T47D (cell line): ENCODE data around the gene DEDD.

Experiments
- DNase-seq, 2 experiments: peaks; one replicate each; pipeline versions ENCODE4 v3.0.0 to v3.0.0-alpha.2; 2011 to 2012; ENCODE audit warnings: low read depth in 1 of 2, low spot score in 1 of 2
- JUND ChIP-seq: IDR thresholded peaks from 2 replicates; pipeline ENCODE4 v1.6.1; 2012; ENCODE audit warnings: low read depth
- in situ Hi-C: cut with HindIII; loops from 2 replicates; pipeline ENCODE4 v1.10.0; 2016; ENCODE audit warnings: low sequenced_read_pairs, low pct_unique_long_range_greater_than_20kb

The DEDD gene

DNA sequence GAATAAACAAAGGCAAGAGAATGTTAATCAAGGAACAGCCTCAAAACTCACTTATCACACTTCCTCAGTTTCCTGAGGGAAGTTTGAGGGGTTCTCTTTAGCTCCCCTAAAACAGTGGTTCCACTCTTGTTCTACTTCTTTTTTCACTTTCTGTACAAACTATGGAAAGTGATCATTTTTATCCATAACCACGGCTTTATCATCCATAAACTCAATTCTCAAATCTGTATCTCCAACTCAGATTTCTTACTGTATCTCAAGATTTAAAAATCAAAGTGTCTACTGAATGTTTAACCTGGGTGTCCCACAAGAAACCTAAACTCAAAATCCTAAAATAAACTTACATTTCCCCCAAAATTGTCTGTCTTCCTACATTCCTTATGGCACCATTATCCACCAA is 18.6 kb downstream of the DEDD start:
- TF ChIP-seq JUND, result no peak
- in situ Hi-C loops, result no loop called here
- no peak for DNase-seq

DNA sequence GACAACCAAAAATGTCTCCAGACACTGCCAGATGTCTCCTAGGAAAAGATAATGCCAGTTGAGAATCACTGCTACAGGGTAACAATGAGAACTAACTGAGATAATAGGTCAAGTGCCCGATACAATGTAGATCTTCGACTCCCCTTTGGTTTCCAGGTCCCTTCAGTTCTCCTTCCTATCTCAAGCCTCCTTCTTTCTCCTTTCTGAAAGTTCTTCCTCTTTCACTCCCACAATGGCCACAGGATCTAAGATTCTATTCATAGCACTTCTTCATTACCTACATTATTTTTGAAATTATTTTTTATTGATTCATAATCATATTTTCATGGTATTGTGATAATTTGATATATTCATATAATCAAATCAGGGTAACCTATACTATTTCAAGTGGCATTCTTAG is 20.9 kb downstream of the DEDD start:
- no peak for TF ChIP-seq JUND
- no peak for DNase-seq
- in situ Hi-C loops, result no loop called here

DNA sequence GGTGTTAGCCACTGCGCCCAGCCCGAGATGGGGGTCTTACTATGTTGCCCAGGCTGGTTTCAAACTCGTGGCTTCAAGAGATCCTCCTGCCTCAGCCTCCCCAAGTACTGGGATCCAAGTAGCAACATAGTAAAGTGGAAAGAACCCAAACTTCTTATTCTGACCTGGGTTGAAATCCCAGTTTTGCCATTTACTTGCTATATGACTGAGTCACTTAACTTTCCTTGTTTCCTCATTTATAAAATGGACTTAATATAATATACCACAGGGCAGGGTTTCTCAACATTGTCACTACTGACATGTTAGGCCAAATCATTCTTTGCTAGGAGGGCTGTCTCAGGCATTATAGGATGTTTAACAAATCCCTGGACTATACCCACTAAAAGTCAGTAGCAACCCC is 21.4 kb downstream of the DEDD start:
- TF ChIP-seq JUND, result no peak
- no peak for DNase-seq
- in situ Hi-C loops, result no loop called here

DNA sequence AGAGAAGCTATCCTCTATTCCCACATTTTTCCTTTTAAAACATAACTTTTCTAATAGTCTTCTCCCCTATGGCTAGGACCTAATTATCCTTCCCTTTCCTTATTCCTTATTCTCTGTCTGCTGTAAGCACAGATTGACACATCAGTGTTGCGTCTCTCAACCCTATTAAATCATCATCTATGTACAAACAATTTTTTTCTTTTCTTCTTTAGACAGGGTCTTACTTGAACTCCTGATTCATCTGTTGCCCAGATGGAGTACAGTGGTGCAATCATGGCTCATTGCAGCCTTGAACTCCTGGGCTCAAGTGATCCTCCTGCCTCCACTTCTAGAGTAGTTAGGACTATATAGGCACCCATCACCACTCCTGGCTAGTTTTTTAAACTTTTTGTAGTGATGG is 26.0 kb downstream of the DEDD start:
- no peak for DNase-seq
- no peak for TF ChIP-seq JUND
- in situ Hi-C loops, result no loop called here

DNA sequence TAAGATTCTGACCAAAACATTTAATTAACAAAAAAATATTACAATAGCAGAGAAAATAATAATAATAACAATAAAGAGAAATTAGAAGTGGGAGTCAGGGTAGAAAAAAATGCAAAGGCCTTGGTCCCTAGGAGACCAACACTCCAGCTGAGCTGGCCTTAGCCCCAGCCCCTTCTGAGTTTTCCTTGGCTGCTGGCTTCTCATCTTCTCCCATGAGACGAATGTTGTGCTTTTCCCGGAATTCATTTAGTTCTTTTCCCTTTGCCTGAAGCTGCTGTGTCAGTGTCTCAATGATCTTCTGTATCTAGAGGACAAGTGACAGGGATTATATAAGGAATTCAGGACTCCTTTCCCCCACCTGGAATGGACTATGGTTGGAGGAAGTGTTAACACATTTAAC is 31.9 kb downstream of the DEDD start:
- TF ChIP-seq JUND, result no peak
- in situ Hi-C loops, result no loop called here
- no peak for DNase-seq

DNA sequence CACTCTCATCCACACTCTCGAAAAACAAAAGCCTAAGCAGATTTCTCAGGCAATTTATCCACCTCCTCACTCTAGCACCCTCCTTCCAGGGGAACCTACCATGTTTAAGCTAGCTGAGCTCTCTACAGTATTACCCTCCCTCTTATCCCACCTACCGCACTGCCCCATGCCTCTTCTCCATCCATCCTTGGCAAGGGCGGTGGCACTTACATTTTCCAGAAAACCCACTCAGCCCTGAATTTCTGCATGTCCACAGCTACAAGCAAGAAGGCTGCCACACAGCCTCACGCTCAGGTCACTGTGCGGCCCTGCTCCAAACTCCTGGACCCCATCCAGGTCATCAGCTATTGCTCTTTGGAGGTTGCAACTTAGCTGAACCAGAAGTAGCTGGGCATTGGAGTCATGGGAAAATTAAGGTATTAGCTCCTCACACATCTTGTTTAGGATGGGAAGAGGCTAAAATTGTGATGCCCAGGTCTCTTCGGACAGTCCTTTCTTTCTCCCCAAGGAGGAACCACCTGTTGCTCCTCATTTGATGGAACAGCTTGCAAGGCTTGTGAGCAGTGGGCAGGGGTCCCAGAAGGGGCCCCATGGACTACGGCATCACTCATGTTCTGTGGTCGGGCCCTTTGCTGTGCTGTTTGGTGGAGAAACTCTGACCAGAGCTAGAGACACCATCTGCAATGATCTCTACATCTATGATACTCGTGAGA is 33.2 kb downstream of the DEDD start:
- DNase-seq, result no peak
- in situ Hi-C loops, result no loop called here
- TF ChIP-seq JUND, result no peak

DNA sequence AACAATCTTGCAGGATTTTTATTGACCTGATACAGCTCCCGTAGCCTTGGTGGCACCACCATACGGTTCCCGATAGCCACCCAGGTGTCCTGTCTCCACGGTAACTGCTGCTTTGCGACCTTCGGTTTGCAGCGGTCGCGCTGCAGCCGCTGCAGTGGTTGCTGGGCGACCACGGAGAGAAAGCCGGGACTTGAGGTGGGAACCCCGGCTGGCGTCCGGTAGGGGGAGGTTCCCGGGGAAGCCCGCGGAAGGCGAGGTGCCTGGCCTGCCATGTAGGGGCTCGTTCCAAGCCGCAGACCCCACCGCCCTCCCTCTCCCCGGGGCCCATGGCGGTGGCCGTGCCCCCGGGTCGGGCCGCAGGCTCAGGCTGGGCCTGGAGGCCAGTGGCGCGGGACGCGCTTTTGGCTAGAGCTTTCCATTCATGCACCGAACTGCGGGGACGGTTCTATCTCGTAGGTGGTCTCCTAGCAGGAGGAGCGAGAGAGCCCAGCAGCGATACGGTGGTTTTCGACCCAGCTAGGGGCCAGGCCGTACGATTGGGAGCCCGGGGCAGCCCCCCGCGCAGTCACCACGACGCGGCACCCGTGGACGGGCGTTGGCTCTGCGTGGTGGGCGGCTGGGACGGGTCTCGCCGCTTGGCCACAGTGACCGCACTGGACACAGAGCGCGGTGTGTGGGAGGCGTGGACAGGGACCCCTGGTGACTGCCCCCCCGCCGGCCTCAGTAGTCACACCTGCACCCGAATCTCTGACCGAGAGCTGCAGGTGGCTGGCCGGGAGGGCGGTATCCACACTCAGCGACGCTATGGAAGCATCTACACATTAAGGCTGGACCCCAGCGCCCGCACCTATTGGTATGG is 34.0 kb downstream of the DEDD start, which contains the start of gene KLHDC9:
Gene KLHDC9 (plus strand): TSS at position 152 of the 859 bp plus-strand sequence. CDS start 175 bp downstream, at position 327.
- in situ Hi-C loops, result no loop called here

DNA sequence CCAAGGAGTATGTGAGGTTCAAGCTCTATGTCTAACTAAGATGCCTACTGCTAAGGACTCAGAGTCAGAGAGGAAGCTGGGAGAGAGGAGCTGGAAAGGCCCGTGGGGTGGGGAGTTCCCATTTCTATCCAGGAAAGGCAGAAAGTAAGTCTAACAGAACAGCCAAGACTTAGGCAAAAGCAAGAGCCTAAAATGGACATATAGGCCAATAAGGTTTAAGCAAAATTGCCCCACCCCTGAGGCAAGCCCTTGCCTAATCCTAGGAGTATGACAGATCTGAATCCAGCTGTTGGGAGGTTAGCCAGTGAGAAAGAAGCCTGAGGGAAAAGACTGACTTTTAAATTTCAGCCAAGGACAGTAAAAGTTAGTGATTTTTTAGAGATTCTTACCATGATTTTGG is 35.9 kb downstream of the DEDD start:
- TF ChIP-seq JUND, result no peak
- DNase-seq, result no peak
- in situ Hi-C loops, result no loop called here

More for the DNA sequence above, 34.0 kb downstream of the DEDD start, which contains the start of gene KLHDC9:
- TF ChIP-seq JUND, result no peak
- peak; percentile 95 for DNase-seq

DNA sequence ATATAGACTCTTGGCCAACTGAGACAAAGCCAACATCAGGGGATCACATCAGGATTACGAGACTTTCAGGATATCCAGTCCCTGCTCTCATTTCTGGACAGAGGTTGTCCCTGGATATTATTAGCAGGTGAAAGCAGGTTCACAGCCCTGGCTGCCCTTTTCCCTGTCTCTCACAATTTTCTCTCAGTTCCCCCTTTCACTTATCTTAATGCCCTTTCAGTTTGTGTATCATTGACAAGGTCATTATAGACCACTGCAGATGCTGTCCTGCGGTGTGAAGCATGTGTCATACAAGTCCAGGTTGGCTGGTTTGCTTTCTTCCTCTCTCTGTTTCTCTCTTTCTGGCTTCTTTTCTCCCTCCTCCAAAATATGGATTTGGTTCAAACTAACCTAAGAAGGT is 36.5 kb downstream of the DEDD start:
- DNase-seq, result no peak
- in situ Hi-C loops, result no loop called here
- no peak for TF ChIP-seq JUND

DNA sequence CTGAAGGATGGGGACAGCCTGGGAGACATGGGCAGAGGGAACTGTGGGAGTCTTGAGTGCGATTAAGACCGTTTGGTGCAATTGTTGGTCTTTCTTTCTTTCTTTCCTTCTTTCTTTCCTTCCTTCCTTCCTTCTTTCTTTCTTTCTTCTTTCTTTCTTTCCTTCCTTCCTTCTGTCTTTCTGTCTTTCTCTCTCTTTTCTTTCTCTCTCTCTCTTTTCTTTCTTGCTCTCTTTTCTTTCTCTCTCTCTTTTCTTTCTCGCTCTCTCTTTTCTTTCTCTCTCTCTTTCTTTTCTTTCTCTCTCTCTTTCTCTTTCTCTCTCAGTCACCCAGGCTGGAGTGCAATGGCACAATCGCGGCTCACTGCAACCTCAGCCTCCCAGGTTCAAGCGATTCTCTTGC is 37.2 kb downstream of the DEDD start:
- TF ChIP-seq JUND, result no peak
- in situ Hi-C loops, result no loop called here

DNA sequence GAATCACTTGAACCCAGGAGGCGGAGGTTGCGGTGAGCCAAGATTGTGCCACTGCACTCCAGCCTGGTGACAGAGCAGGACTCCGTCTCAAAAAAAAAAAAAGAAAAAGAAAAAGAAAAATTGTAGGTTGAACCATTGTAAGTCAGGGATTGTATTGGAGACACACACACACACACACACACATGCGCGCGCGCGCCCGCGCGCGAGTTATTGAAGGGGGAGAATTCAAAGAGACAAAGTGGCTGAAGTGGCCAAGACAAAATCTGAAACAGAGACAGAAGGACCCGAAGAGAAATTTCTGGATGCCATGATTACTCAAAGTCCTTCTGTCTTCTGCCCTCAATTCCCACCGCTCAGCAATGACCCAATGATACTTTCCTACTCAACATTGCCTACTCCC is 38.0 kb downstream of the DEDD start:
- in situ Hi-C loops, result no loop called here
- no peak for TF ChIP-seq JUND
- no peak for DNase-seq

More for the DNA sequence above, 37.2 kb downstream of the DEDD start:
- DNase-seq, result no peak

DNA sequence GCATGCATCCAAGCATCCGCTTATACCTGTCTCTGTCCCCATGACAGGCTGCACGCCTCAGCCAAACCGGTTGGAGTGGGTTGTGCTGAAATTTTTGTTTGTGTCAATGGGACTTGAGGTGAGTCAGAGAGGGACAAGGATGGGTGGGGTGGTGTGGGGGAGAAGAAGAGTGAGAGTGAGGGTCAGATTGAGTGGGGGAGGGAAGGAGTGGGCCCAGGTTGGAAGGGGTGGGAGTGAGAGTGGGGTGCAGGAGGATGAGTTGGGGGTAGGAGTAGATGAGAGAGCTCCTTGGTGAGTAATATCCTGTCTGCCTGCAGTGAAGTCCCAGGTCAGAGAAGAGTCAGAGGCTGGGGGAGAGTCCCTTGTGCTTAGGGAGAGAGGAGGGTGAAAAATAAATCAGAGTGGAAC is 39.8 kb downstream of the DEDD start:
- in situ Hi-C loops, result no loop called here
- DNase-seq, result peak; percentile 55 to 86
- TF ChIP-seq JUND, result no peak
